K562 (cell line): ENCODE data around the gene CSNK1G1. TPM values are rescaled to one million over a fixed set of nuclear protein-coding genes. Genes with fewer than 3 reads are reported as not detected.

Experiments
- BMI1 ChIP-seq: fragments of 150-350 bp; IDR thresholded peaks from 2 replicates; pipeline ENCODE4 v1.6.1; 2014; ENCODE audit warnings: low read length
- FIP1L1 ChIP-seq: fragments of 200-400 bp; formaldehyde crosslinking; IDR thresholded peaks from 2 replicates; pipeline ENCODE4 v1.6.1; 2018; ENCODE audit warnings: mild to moderate bottlenecking, low read depth, low read length; ENCODE audit not compliant: poor library complexity, severe bottlenecking
- KAT8 ChIP-seq: fragments of 450-650 bp; IDR thresholded peaks from 2 replicates; pipeline ENCODE4 v1.6.1; 2016; ENCODE audit warnings: low read depth, mild to moderate bottlenecking
- MBD1 ChIP-seq: fragments of 250-450 bp; sonication (Bioruptor Pico); IDR thresholded peaks from 2 replicates; pipeline ENCODE4 v1.8.0; 2022; ENCODE audit warnings: inconsistent platforms
- MIER1 ChIP-seq: fragments of 450-650 bp; IDR thresholded peaks from 2 replicates; pipeline ENCODE4 v1.6.1; 2016; ENCODE audit warnings: antibody characterized with exemption, mild to moderate bottlenecking, low read depth
- MTA3 ChIP-seq: fragments of 450-650 bp; formaldehyde crosslinking; IDR thresholded peaks from 2 replicates; pipeline ENCODE4 v1.6.1; 2017; ENCODE audit warnings: mild to moderate bottlenecking, borderline replicate concordance
- NFATC3 ChIP-seq: fragments of 450-650 bp; IDR thresholded peaks from 2 replicates; pipeline ENCODE4 v1.6.1; 2017; ENCODE audit warnings: mild to moderate bottlenecking
- NR2C2 ChIP-seq, 2 experiments: fragments of 200-800 bp in 1 of 2; sonication (Bioruptor generic) in 1 of 2; sonication (generic) in 1 of 2; formaldehyde crosslinking in 1 of 2; IDR thresholded peaks; 2 replicates each; pipeline versions ENCODE4 v1.6.1 to v1.8.0; 2016 to 2022; ENCODE audit warnings: mild to moderate bottlenecking in 1 of 2, missing compliant biosample characterization in 1 of 2, missing genetic modification characterization in 1 of 2, missing genetic modification reagents in 1 of 2
- PYGO2 ChIP-seq: fragments of 450-650 bp; IDR thresholded peaks from 2 replicates; pipeline ENCODE4 v1.6.1; 2016; ENCODE audit warnings: mild to moderate bottlenecking, missing genetic modification characterization, moderate library complexity, missing compliant biosample characterization
- RBM34 ChIP-seq: fragments of 200-400 bp; formaldehyde crosslinking; IDR thresholded peaks from 2 replicates; pipeline ENCODE4 v1.6.1; 2018; ENCODE audit warnings: low read length, borderline replicate concordance; ENCODE audit not compliant: insufficient read depth
- SAFB ChIP-seq: fragments of 200-400 bp; formaldehyde crosslinking; IDR thresholded peaks from 2 replicates; pipeline ENCODE4 v1.6.1; 2017; ENCODE audit warnings: low read depth, low read length, borderline replicate concordance
- SUPT5H ChIP-seq: fragments of 450-650 bp; IDR thresholded peaks from 2 replicates; pipeline ENCODE4 v1.6.1; 2016
- XRCC3 ChIP-seq: fragments of 450-650 bp; IDR thresholded peaks from 2 replicates; pipeline ENCODE4 v1.6.1; 2017; ENCODE audit warnings: mild to moderate bottlenecking, moderate library complexity
- ZFP30 ChIP-seq: fragments of 250-450 bp; sonication (Bioruptor Pico); IDR thresholded peaks from 2 replicates; pipeline ENCODE4 v1.8.0; 2022; ENCODE audit warnings: moderate library complexity, mild to moderate bottlenecking, inconsistent platforms, borderline replicate concordance
- ZNF282 ChIP-seq: sonication (generic); formaldehyde crosslinking; IDR thresholded peaks from 2 replicates; pipeline ENCODE4 v1.8.1; 2023; ENCODE audit warnings: missing genetic modification reagents
- ZNF584 ChIP-seq: fragments of 200-800 bp; sonication (Bioruptor generic); IDR thresholded peaks from 2 replicates; pipeline ENCODE4 v1.6.1; 2016; ENCODE audit warnings: low read depth, mild to moderate bottlenecking, missing genetic modification characterization, missing compliant biosample characterization
- polyA plus RNA-seq, 8 experiments: library from polyadenylated mRNA; depleted of rRNA in 4 of 8; stranded (reverse) in 5 of 8; unstranded in 3 of 8; fragments of >200 nt; fragmentation: Nextera tagmentation in 2 of 8; fragmentation: Illumina TruSeq in 1 of 8; extraction: Ambion mirVana in 2 of 8; extraction: Trizol in 1 of 8; gene quantifications; 2 replicates each; pipeline versions ENCODE4 v1.2.1 to v1.2.3, GENCODE V29; 2011 to 2014; ENCODE audit warnings: inconsistent platforms in 1 of 8, missing spikeins in 1 of 8
- total RNA-seq, 7 experiments: library from RNA; depleted of rRNA in 6 of 7; stranded (reverse); fragments of >200 nt in 6 of 7; fragmentation: Illumina TruSeq in 2 of 7; extraction: Trizol in 2 of 7; gene quantifications; 2 replicates each; pipeline versions ENCODE4 v1.2.1 to v1.2.3, GENCODE V29; 2011 to 2021; ENCODE audit warnings: low replicate concordance in 1 of 7
- TF ChIP-seq, protein P1 (sequence below): fragments of 450-650 bp; IDR thresholded peaks from 2 replicates; pipeline ENCODE4 v1.6.1; 2016; ENCODE audit warnings: low read depth
- TF ChIP-seq, protein P2 (sequence below): sonication (generic); formaldehyde crosslinking; IDR thresholded peaks from 2 replicates; pipeline ENCODE4 v1.8.0; 2022; ENCODE audit warnings: mild to moderate bottlenecking, missing genetic modification reagents

Gene CSNK1G1
- total and polyA plus RNA-seq, 9 of the 15 experiments (the other 6 are each of a cell fraction or from before 2014, with no cell fraction given), result 4.5 to 18.5 (median 9.5) TPM

DNA sequence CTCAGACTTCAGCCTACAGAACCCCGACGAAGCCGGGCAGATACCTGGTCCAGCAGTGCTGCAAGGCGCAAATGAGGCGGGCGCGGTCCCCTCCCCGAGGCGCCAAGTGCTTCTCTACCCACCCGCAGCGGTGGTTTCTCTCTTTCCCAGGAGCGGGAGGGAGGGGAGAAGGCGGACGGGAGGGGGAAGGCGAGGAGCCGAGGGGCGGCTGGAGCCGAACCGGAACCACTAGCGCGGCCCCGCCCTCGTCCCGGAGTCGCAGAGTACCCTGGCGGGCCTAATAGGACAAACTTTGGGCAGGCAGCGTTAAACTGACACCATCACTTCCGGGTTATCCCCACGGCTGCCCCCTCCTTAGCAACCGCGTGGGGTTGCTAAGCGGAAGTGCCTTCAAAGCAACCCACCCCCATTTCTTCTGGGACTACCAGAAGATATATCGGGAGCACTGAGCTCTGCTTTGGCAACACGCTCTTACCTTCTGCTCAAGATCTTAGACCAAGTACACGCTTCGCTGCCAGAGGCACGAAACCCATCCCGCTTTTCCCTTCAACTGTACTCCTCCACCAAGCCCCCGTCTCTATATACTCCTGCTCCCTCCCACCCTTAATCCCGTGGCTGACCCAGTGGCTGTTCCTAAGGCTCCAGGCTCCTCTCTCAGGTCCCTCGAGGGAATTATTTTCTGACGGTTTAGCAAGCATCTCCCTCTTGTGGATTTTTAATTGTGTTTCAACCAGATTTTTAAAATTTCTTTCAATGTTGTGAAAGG is at the start of gene CSNK1G1 (continued):
- TF ChIP-seq, protein P1, sequence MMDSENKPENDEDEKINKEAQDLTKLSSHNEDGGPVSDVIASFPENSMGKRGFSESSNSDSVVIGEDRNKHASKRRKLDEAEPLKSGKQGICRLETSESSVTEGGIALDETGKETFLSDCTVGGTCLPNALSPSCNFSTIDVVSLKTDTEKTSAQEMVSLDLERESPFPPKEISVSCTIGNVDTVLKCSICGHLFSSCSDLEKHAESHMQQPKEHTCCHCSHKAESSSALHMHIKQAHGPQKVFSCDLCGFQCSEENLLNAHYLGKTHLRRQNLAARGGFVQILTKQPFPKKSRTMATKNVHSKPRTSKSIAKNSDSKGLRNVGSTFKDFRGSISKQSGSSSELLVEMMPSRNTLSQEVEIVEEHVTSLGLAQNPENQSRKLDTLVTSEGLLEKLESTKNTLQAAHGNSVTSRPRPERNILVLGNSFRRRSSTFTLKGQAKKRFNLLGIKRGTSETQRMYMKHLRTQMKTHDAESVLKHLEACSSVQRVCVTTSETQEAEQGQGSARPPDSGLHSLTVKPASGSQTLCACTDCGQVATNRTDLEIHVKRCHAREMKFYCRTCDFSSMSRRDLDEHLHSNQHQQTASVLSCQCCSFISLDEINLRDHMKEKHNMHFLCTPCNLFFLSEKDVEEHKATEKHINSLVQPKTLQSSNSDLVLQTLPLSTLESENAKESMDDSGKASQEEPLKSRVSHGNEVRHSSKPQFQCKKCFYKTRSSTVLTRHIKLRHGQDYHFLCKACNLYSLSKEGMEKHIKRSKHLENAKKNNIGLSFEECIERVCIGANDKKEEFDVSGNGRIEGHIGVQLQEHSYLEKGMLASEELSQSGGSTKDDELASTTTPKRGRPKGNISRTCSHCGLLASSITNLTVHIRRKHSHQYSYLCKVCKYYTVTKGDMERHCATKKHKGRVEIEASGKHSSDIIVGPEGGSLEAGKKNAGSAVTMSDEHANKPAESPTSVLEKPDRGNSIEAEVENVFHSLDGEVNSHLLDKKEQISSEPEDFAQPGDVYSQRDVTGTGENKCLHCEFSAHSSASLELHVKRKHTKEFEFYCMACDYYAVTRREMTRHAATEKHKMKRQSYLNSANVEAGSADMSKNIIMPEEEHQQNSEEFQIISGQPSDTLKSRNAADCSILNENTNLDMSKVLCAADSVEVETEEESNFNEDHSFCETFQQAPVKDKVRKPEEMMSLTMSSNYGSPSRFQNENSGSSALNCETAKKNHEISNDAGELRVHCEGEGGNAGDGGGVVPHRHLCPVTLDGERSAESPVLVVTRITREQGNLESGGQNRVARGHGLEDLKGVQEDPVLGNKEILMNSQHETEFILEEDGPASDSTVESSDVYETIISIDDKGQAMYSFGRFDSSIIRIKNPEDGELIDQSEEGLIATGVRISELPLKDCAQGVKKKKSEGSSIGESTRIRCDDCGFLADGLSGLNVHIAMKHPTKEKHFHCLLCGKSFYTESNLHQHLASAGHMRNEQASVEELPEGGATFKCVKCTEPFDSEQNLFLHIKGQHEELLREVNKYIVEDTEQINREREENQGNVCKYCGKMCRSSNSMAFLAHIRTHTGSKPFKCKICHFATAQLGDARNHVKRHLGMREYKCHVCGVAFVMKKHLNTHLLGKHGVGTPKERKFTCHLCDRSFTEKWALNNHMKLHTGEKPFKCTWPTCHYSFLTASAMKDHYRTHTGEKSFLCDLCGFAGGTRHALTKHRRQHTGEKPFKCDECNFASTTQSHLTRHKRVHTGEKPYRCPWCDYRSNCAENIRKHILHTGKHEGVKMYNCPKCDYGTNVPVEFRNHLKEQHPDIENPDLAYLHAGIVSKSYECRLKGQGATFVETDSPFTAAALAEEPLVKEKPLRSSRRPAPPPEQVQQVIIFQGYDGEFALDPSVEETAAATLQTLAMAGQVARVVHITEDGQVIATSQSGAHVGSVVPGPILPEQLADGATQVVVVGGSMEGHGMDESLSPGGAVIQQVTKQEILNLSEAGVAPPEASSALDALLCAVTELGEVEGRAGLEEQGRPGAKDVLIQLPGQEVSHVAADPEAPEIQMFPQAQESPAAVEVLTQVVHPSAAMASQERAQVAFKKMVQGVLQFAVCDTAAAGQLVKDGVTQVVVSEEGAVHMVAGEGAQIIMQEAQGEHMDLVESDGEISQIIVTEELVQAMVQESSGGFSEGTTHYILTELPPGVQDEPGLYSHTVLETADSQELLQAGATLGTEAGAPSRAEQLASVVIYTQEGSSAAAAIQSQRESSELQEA, result no peak
- TF ChIP-seq SUPT5H, result peak; percentile 71
- no peak for TF ChIP-seq NFATC3
- TF ChIP-seq XRCC3, result no peak
- no peak for TF ChIP-seq PYGO2 (tag)
- no peak for TF ChIP-seq MBD1
- TF ChIP-seq KAT8, result no peak
- TF ChIP-seq, protein P2, sequence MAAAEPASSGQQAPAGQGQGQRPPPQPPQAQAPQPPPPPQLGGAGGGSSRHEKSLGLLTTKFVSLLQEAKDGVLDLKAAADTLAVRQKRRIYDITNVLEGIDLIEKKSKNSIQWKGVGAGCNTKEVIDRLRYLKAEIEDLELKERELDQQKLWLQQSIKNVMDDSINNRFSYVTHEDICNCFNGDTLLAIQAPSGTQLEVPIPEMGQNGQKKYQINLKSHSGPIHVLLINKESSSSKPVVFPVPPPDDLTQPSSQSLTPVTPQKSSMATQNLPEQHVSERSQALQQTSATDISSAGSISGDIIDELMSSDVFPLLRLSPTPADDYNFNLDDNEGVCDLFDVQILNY (CRISPR knock-in tag), result no peak
- no peak for TF ChIP-seq ZNF282 (CRISPR knock-in tag)
- TF ChIP-seq FIP1L1, result no peak
- no peak for TF ChIP-seq SAFB
- TF ChIP-seq BMI1, result peak; percentile 87
- no peak for TF ChIP-seq RBM34
- no peak for TF ChIP-seq MTA3
- peak; percentile 99 for TF ChIP-seq NR2C2 (CRISPR knock-in tag; IDR thresholded peaks at IDR 0.05)
- TF ChIP-seq NR2C2 (tag; IDR thresholded peaks at IDR 0.05), result peak; percentile 100
- peak; percentile 24; the same call in 1 of the 2 replicates for TF ChIP-seq ZNF584
- TF ChIP-seq MIER1, result no peak
- no peak for TF ChIP-seq ZFP30 (CRISPR knock-in tag)
